GM21723 (cell line): ENCODE measurements around the gene IL1A.

ENCODE experiments used
- ATAC-seq: cut with Tn5 transposase; IDR thresholded peaks from one replicate; pipeline ENCODE4 v1.9.1; 2021; ENCODE audit warnings: mild to moderate bottlenecking, moderate library complexity; ENCODE audit not compliant: unreplicated experiment

The IL1A gene

GRCh38 chr2:112764071-112765044 is 19.9 kb downstream of the IL1A start, which contains the start of gene CKAP2L:
Gene CKAP2L (minus strand): TSS chr2:112764609. CDS start chr2:112764598, 11 bp downstream.
- ATAC-seq, result peak; percentile 98

- no peak for ATAC-seq
Measured at GRCh38 chr2:112762276-112762675, 22.0 kb downstream of the IL1A start.

DNA sequence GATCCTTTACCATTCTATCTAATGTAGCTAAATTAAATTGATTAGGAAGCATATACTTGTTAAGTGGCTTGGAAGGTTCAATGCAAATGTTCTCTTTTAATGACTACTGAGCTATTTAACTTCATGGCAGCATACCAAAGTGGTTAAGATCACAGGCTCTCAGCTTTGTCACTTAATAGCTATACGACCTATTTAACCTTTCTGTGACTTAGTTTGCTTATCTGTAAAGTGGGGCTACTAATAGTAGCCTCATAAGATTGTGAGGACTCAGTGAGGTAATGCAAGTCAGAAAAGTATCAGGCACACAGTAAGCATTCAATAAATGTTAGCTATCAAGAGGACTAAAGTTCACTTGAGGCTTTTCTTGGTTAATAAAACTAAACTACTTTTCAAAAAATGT is 24.1 kb downstream of the IL1A start:
- ATAC-seq, result no peak

DNA sequence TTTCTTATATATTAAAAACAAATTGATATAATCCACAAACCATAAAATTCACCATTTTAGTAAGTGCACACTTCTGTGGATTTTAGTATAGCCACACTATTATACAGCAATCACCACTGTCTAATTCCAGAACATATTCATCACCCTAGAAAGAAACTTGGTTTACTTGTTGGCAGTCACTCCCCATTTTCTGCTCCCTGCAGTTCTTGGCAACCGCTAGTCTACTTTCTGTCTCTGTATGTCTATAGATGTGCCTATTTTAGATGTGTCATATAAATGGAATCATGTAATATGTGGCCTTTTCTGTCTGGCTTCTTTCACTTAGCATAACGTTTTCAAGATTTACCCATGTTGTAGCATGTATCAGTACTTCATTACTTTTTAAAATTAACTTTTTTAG is 25.6 kb downstream of the IL1A start:
- ATAC-seq, result no peak

DNA sequence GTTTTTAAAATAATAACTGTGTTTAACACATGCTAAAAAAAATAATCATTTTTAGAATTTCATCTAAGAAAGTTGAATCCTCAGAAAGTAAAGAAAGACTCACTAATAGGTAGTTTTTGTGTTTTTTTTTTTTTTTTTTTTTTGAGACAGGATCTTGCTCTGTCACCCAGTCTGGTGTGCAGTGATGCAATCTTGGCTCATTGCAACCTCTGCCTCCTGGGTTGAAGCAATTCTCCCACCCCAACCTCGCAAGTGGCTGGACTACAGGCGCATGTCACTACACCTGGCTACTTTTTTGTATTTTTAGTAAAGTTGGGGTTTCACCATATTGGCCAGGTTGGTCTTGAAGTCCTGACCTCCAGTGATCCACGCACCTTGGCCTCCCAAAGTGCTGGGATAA is 27.0 kb downstream of the IL1A start:
- no peak for ATAC-seq

- no peak for ATAC-seq
Measured at GRCh38 chr2:112756207-112756606, 28.1 kb downstream of the IL1A start.

DNA sequence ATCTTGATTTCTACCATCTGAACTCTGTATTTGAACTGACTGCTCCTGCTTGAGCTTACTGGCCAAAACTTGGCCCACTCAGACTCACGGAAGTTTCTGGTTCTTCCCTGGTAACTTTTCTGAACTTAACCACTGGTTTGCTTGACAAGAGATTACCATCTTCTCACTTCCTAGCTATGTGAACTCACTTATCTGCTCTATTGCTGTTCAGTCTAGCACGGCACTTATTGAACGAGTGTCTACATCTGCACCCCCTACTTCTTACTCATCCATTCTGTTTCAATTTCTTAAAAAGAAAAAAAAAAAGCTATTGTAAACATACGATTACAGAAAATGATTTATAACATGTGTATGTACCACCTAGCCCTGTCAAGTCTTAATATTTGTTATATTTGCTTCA is 28.8 kb downstream of the IL1A start:
- no peak for ATAC-seq

DNA sequence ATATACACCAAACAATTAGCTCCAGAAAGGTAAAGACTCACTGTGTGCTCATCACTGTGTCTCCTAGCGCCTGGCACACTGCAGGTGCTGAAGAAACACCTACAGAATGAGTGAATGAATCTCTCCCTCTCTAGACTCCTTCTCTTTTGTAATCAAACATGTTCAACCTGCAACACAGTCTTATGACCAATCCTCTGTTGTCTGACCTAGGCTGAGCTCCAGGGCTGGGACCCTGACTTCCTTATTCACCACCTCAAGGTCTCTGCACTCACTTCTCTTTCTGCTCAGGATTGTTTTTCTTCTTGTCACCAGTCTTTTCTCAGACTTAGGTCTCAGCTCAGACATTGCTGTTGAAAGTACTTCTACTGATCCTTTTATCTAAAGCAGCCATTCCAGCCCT is 29.7 kb downstream of the IL1A start:
- ATAC-seq, result no peak

DNA sequence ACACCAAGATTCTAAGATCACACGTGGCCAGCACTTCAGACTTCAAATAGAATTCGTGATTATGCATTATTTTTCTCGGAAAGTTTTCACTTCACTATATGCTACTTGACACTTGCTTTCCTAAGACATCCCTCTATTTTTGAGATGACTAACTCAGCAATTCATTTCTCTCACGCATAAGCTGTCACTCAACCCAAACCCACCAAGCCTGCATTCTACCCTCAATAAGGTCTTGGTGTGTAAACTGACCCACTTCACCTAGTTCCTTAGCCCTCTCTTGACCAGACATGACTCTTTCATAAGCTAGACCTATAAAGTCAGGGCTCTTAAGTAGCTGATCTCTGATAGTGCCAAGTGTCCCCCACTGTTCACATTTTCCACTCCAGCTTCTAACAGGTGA is 31.6 kb downstream of the IL1A start:
- ATAC-seq, result no peak

- ATAC-seq, result no peak
Measured at GRCh38 chr2:112751451-112752197, 32.7 kb downstream of the IL1A start.

DNA sequence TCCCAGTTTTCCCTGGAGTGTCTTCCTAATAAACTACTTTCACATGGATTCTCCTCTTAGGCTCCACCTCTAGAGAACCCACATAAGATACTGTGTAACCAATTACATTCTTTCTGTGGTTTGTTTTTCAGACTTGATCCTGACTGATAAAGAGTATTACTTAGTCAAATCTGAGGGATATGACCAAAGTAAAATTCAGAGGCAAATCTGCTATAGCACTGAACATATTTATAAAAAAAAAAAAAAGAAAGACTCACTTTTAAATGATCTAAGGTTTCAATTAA is 33.8 kb downstream of the IL1A start:
- no peak for ATAC-seq

DNA sequence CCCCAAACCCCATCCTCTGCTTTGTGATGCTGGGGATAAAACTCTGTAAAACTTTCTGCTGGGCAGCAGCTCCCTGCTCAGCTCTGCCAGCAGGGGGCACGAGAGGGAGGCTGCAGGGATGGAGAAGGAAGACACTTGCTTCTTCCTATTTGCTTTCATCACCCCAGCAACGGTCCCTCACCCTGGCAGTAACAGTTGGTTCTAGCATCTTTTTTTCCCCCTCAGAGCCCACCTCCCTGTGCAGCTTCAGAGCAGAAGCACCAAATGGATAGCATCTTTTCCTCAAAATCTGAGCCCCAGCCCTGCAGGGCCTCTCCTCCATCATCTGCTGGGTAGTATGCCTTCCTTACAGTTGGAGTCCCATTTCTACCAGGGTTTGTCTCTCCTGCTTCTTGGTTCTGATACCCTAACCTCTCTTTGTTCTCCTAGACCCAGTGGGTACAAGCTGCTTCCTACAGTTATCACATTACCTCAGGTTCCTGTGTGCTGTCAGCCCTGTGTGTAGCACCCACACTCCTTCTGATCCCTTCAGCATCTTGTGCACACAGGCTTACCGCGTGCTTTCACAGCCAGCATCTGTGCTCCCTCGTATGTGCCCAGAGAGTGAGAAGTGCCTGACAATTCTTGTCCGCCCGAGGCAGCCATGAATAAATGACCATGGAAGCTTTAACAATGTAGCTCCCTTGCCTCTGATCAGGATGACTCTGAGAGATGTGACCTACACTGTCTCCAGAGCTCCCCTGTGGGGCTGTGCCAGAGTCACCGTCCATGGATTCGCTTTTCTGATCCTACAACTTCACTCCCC is 34.3 kb downstream of the IL1A start:
- ATAC-seq, result peak; percentile 72

DNA sequence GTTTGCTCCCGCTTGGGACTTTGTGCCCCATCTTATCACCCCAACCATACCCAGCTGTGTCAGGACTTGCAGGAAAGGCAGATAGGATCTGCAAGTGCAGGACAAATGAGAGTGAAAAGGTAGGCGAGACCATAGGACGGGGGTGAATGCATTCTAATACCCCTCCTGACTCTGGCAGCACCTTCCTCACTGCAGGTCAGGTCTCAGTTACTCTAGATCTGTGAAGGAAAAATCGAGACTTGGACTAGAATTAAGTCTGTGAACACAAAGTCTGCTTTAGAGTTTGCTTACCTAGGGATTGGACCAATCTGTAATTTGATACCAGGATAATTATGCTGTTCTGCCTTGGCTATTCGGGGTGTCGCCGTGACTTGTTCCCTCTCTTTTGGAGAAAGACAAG is 43.8 kb downstream of the IL1A start:
- no peak for ATAC-seq

- no peak for ATAC-seq
Measured at GRCh38 chr2:112737542-112738232, 46.6 kb downstream of the IL1A start.

DNA sequence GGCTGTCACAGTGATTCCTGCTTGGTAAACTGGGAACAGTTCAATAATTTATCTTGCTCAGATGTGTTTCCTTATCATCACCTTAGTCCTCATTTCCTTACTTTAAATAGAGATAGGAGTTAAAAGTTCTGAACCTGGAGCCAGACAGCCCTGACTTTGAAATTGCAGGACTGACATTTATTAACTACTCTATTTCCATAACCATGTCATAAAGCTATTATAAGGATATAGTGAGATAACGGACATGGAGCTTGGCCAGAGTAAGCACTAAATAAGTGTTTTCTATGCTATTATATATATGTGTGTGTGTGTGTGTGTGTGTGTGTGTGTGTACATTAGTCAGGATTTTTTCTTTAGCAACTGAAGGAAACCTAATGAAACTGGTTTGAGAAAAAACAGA is 50.4 kb downstream of the IL1A start:
- no peak for ATAC-seq

GRCh38 chr2:112733456-112733855 is 50.8 kb downstream of the IL1A start:
- ATAC-seq, result no peak

GRCh38 chr2:112731479-112731878 is 52.8 kb downstream of the IL1A start:
- no peak for ATAC-seq

GRCh38 chr2:112730791-112731190 is 53.5 kb downstream of the IL1A start:
- no peak for ATAC-seq

DNA sequence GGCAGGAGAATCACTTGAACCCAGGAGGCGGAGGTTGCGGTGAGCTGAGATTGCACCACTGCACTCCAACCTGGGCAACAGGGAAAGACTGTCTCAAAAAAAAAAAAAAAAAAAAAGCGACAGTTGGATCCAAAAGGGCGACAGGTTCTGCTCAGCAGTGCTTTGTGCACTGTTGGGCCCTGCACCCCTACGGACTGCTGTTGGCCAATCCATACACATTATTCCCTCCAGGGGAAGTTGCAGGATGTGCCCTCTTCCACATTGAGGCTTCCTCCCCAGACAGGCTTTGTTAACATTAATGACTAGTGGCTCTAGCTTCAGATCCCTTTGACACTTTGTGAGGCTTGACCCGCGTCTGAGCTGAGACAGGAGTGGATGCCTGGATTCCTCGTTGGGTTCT is 54.1 kb downstream of the IL1A start:
- no peak for ATAC-seq

DNA sequence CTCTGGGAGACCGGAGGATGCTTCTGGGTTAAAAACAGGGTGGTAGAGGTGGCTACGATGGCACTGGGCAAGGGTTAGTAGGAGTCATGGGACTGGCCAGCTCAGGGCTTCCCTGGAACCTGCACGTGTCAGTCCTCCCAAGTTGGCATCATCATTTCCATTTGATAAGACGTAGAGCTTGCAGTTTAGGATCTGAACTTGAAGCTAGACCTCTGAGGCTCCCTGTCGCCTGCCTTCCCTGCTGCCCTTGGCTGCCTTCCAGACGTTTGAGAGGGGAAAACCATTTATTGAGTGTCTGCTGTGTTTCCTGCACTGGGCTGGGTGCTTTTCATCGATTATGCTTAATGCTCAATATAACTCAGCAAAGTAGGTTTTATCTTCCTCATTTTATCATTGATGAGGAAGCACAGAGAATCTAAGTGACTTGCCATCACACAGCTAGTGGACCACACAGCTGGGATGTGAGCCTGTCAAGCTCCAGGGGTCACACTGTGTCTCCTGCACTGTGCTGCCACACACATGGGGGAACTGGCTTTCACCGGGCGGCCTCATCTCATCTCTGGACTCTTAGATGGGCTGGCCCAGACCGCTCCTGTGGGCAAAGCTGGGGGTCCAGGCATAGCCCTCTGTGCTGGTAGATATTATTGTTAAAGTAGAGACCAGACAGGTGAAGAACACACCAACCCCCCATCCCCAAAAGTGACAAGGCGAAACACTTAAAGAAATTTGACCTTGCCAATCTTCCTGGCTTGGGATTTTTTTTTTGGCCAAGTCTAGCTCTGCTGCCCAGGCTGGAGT is 55.7 kb downstream of the IL1A start:
- ATAC-seq, result no peak
